ENCODE data around the gene NHS.

Gene NHS

GRCh38 chrX:17744896-17745523 is 370.0 kb downstream of the NHS start:
- Histone ChIP-seq H3K4me2 (ENCODE audit: low read length) (no peak overlapping the region), H3K4me3 (ENCODE audit: low read length) (no peak overlapping the region), H3K9me3 (ENCODE audit: control insufficient read depth, insufficient read depth, low read length) (no peaks in the 10 kb centered on the region), H3K27ac (ENCODE audit: low read depth, low read length) (no peak overlapping the region), H3K36me3 (ENCODE audit: control insufficient read depth, low read length) (no peaks in the 10 kb centered on the region), H3K79me2 (ENCODE audit: control insufficient read depth, low read length) (no peaks in the 10 kb centered on the region), H3K4me1 (ENCODE audit: control insufficient read depth, low read length) (no peaks in the 10 kb centered on the region), H3K9me2 (replicated peaks; ENCODE audit: control insufficient read depth, low read length) (no peaks in the 10 kb centered on the region), H4K20me1 (ENCODE audit: control insufficient read depth, insufficient read depth, low read depth, low read length) (no peaks in the 10 kb centered on the region), H3F3A (ENCODE audit: control insufficient read depth, insufficient read depth) (no peaks in the 10 kb centered on the region), H3K27me3 (ENCODE audit: control insufficient read depth, low read length) (no peaks in the 10 kb centered on the region)
- TF ChIP-seq, protein P1, sequence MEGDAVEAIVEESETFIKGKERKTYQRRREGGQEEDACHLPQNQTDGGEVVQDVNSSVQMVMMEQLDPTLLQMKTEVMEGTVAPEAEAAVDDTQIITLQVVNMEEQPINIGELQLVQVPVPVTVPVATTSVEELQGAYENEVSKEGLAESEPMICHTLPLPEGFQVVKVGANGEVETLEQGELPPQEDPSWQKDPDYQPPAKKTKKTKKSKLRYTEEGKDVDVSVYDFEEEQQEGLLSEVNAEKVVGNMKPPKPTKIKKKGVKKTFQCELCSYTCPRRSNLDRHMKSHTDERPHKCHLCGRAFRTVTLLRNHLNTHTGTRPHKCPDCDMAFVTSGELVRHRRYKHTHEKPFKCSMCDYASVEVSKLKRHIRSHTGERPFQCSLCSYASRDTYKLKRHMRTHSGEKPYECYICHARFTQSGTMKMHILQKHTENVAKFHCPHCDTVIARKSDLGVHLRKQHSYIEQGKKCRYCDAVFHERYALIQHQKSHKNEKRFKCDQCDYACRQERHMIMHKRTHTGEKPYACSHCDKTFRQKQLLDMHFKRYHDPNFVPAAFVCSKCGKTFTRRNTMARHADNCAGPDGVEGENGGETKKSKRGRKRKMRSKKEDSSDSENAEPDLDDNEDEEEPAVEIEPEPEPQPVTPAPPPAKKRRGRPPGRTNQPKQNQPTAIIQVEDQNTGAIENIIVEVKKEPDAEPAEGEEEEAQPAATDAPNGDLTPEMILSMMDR (IDR thresholded peaks at IDR 0.05; ENCODE audit: low read depth, low read length, poor library complexity, severe bottlenecking): peak; percentile 16
- no peak for TF ChIP-seq EZH2phosphoT487 (IDR thresholded peaks at IDR 0.05; ENCODE audit: borderline replicate concordance, low read length)

- Histone ChIP-seq H3K9me2 (replicated peaks; ENCODE audit: control insufficient read depth, low read length) (no peaks in the 10 kb centered on the region), H3K27ac (ENCODE audit: low read depth, low read length) (no peak overlapping the region), H3K79me2 (ENCODE audit: control insufficient read depth, low read length) (no peaks in the 10 kb centered on the region), H4K20me1 (ENCODE audit: control insufficient read depth, insufficient read depth, low read depth, low read length) (no peaks in the 10 kb centered on the region), H3K27me3 (ENCODE audit: control insufficient read depth, low read length) (no peaks in the 10 kb centered on the region), H3K4me2 (ENCODE audit: low read length) (no peak overlapping the region), H3K4me1 (ENCODE audit: control insufficient read depth, low read length) (no peaks in the 10 kb centered on the region), H3K9me3 (ENCODE audit: control insufficient read depth, insufficient read depth, low read length) (no peaks in the 10 kb centered on the region), H3K36me3 (ENCODE audit: control insufficient read depth, low read length) (no peaks in the 10 kb centered on the region), H3F3A (ENCODE audit: control insufficient read depth, insufficient read depth) (no peaks in the 10 kb centered on the region), H3K4me3 (ENCODE audit: low read length) (no peak overlapping the region)
- TF ChIP-seq EZH2phosphoT487 (IDR thresholded peaks at IDR 0.05; ENCODE audit: borderline replicate concordance, low read length): no peak
- TF ChIP-seq, protein P1 (IDR thresholded peaks at IDR 0.05; ENCODE audit: low read depth, low read length, poor library complexity, severe bottlenecking): no peak
These were observed 372.7 kb downstream of the NHS start for GRCh38 chrX:17747692-17748091.

- no peak for TF ChIP-seq EZH2phosphoT487 (IDR thresholded peaks at IDR 0.05; ENCODE audit: borderline replicate concordance, low read length)
- TF ChIP-seq, protein P1 (IDR thresholded peaks at IDR 0.05; ENCODE audit: low read depth, low read length, poor library complexity, severe bottlenecking): no peak
- Histone ChIP-seq H3K4me1 (ENCODE audit: control insufficient read depth, low read length) (no peaks in the 10 kb centered on the region), H3K27me3 (ENCODE audit: control insufficient read depth, low read length) (no peaks in the 10 kb centered on the region), H4K20me1 (ENCODE audit: control insufficient read depth, insufficient read depth, low read depth, low read length) (no peaks in the 10 kb centered on the region), H3K79me2 (ENCODE audit: control insufficient read depth, low read length) (no peaks in the 10 kb centered on the region), H3K9me3 (ENCODE audit: control insufficient read depth, insufficient read depth, low read length) (no peaks in the 10 kb centered on the region), H3K4me2 (ENCODE audit: low read length) (no peak overlapping the region), H3F3A (ENCODE audit: control insufficient read depth, insufficient read depth) (no peaks in the 10 kb centered on the region), H3K36me3 (ENCODE audit: control insufficient read depth, low read length) (no peaks in the 10 kb centered on the region), H3K27ac (ENCODE audit: low read depth, low read length) (no peak overlapping the region), H3K4me3 (ENCODE audit: low read length) (no peak overlapping the region), H3K9me2 (replicated peaks; ENCODE audit: control insufficient read depth, low read length) (no peaks in the 10 kb centered on the region)
These were observed 373.7 kb downstream of the NHS start for GRCh38 chrX:17748684-17749083.

Data from DOHH2 (cell line).